H9 (cell line): ENCODE measurements around the gene KLHL4. TPM values are rescaled to one million over a fixed set of nuclear protein-coding genes. Genes with fewer than 3 reads are reported as not detected.

Source experiments
- DNase-seq: peaks from one replicate; pipeline ENCODE4 v3.0.0-alpha.2; 2017
- H2AFZ ChIP-seq: one replicate; pipeline ENCODE4 v1.6.1; 2013; ENCODE audit warnings: mild to moderate bottlenecking, low read length, control low read depth, moderate library complexity
- H2AK5ac ChIP-seq: 2 replicates; pipeline ENCODE4 v1.6.1; 2013; ENCODE audit warnings: low read length, control low read depth, mixed read lengths; ENCODE audit not compliant: insufficient read length
- H2BK120ac ChIP-seq: one replicate; pipeline ENCODE4 v1.6.1; 2013; ENCODE audit warnings: low read depth, mild to moderate bottlenecking, low read length, control low read depth, inconsistent platforms; ENCODE audit not compliant: poor library complexity, severe bottlenecking
- H2BK12ac ChIP-seq: 2 replicates; pipeline ENCODE4 v1.6.1; 2013; ENCODE audit warnings: low read length, control low read depth, mixed read lengths, low read depth; ENCODE audit not compliant: insufficient read length
- H2BK15ac ChIP-seq: 2 replicates; pipeline ENCODE4 v1.6.1; 2013; ENCODE audit warnings: low read depth, low read length, control low read depth
- H2BK20ac ChIP-seq: one replicate; pipeline ENCODE4 v1.6.1; 2013; ENCODE audit warnings: low read depth, mild to moderate bottlenecking, low read length, control low read depth, inconsistent platforms; ENCODE audit not compliant: poor library complexity, severe bottlenecking
- H2BK5ac ChIP-seq: 2 replicates; pipeline ENCODE4 v1.6.1; 2013; ENCODE audit warnings: low read length, control low read depth, mixed read lengths; ENCODE audit not compliant: insufficient read length
- H3K14ac ChIP-seq: 2 replicates; pipeline ENCODE4 v1.6.1; 2013; ENCODE audit warnings: low read length, control low read depth; ENCODE audit not compliant: insufficient read depth
- H3K18ac ChIP-seq: 2 replicates; pipeline ENCODE4 v1.6.1; 2013; ENCODE audit warnings: low read depth, mild to moderate bottlenecking, mixed read lengths, low read length, control low read depth; ENCODE audit not compliant: insufficient read length
- H3K23ac ChIP-seq: 2 replicates; pipeline ENCODE4 v1.6.1; 2013; ENCODE audit warnings: low read length, control low read depth, mixed read lengths, low read depth; ENCODE audit not compliant: insufficient read length
- H3K23me2 ChIP-seq: 2 replicates; pipeline ENCODE4 v1.6.1; 2013; ENCODE audit warnings: low read depth, mild to moderate bottlenecking, mixed read lengths, low read length, control low read depth; ENCODE audit not compliant: insufficient read length, poor library complexity, severe bottlenecking
- H3K27ac ChIP-seq: 2 replicates; pipeline ENCODE4 v1.5.1; 2013; ENCODE audit warnings: low read length, control low read depth, mixed read lengths, low read depth; ENCODE audit not compliant: insufficient read length
- H3K27me3 ChIP-seq: 2 replicates; pipeline ENCODE4 v1.6.1; 2013; ENCODE audit warnings: low read length, control low read depth, inconsistent platforms; ENCODE audit not compliant: insufficient read depth
- H3K4ac ChIP-seq: 2 replicates; pipeline ENCODE4 v1.6.1; 2013; ENCODE audit warnings: low read depth, mild to moderate bottlenecking, control low read depth, inconsistent platforms, low read length, moderate library complexity
- H3K4me1 ChIP-seq: 2 replicates; pipeline ENCODE4 v1.6.1; 2013; ENCODE audit warnings: low read length, control low read depth, inconsistent platforms; ENCODE audit not compliant: insufficient read depth
- H3K4me2 ChIP-seq: 2 replicates; pipeline ENCODE4 v1.6.1; 2013; ENCODE audit warnings: low read length, control low read depth, mixed read lengths; ENCODE audit not compliant: insufficient read length, insufficient read depth
- H3K56ac ChIP-seq: 2 replicates; pipeline ENCODE4 v1.6.1; 2013; ENCODE audit warnings: low read depth, mild to moderate bottlenecking, mixed read lengths, low read length, control low read depth; ENCODE audit not compliant: insufficient read length
- H3K79me1 ChIP-seq: 2 replicates; pipeline ENCODE4 v1.6.1; 2013; ENCODE audit warnings: low read depth, mild to moderate bottlenecking, moderate library complexity, low read length, control low read depth, inconsistent platforms; ENCODE audit not compliant: insufficient read depth, poor library complexity, severe bottlenecking
- H3K79me2 ChIP-seq: 2 replicates; pipeline ENCODE4 v1.6.1; 2013; ENCODE audit warnings: low read length, control low read depth, inconsistent platforms; ENCODE audit not compliant: insufficient read depth
- H3K9ac ChIP-seq: 2 replicates; pipeline ENCODE4 v1.6.1; 2013; ENCODE audit warnings: low read length, control low read depth, mixed read lengths; ENCODE audit not compliant: insufficient read length; ENCODE audit errors: extremely low read depth
- H3K9me3 ChIP-seq: one replicate; pipeline ENCODE4 v1.6.1; 2013; ENCODE audit warnings: low read depth, low read length, inconsistent platforms; ENCODE audit not compliant: control insufficient read depth
- H3T11ph ChIP-seq: one replicate; pipeline ENCODE4 v1.6.1; 2013; ENCODE audit warnings: mild to moderate bottlenecking, low read length, control low read depth, inconsistent platforms
- H4K20me1 ChIP-seq: one replicate; pipeline ENCODE4 v1.6.1; 2013; ENCODE audit not compliant: control insufficient read depth, insufficient read length, insufficient read depth
- H4K5ac ChIP-seq: 2 replicates; pipeline ENCODE4 v1.6.1; 2013; ENCODE audit warnings: low read depth, mild to moderate bottlenecking, mixed read lengths, low read length, control low read depth; ENCODE audit not compliant: insufficient read length
- H4K8ac ChIP-seq: replicated peaks from 2 replicates; pipeline ENCODE4 v1.6.1; 2013; ENCODE audit warnings: low read length, control low read depth, mixed read lengths, low read depth; ENCODE audit not compliant: insufficient read length
- H4K91ac ChIP-seq: 2 replicates; pipeline ENCODE4 v1.6.1; 2013; ENCODE audit warnings: low read depth, mild to moderate bottlenecking, moderate library complexity, mixed read lengths, low read length, control low read depth; ENCODE audit not compliant: insufficient read length
- H3K27ac Mint-ChIP-seq, 3 experiments: 2 replicates in 2 of 3; 3 replicates in 1 of 3; pipeline ENCODE4 v1.8.0; 2020 to 2021; ENCODE audit warnings: mixed read lengths in 3 of 3, mild to moderate bottlenecking in 1 of 3, moderate library complexity in 1 of 3
- H3K27me3 Mint-ChIP-seq: 2 replicates; pipeline ENCODE4 v1.8.0; 2021; ENCODE audit warnings: low read depth, mild to moderate bottlenecking, moderate library complexity, mixed read lengths
- H3K36me3 Mint-ChIP-seq, 3 experiments: 2 replicates in 2 of 3; 3 replicates in 1 of 3; pipeline ENCODE4 v1.8.0; 2020 to 2021; ENCODE audit warnings: low read depth in 3 of 3, mixed read lengths in 3 of 3; ENCODE audit not compliant: insufficient read depth in 1 of 3
- H3K4me1 Mint-ChIP-seq, 2 experiments: 2 replicates each; pipeline ENCODE4 v1.8.0; 2020; ENCODE audit warnings: mixed read lengths in 2 of 2
- H3K4me3 Mint-ChIP-seq, 2 experiments: 2 replicates in 1 of 2; 3 replicates in 1 of 2; pipeline ENCODE4 v1.8.0; 2020 to 2021; ENCODE audit warnings: mild to moderate bottlenecking in 2 of 2, mixed read lengths in 2 of 2, moderate library complexity in 1 of 2
- H3K9me3 Mint-ChIP-seq, 2 experiments: 2 replicates in 1 of 2; 3 replicates in 1 of 2; pipeline ENCODE4 v1.8.0; 2020; ENCODE audit warnings: mild to moderate bottlenecking in 2 of 2, mixed read lengths in 2 of 2, moderate library complexity in 1 of 2
- CTCF ChIP-seq: fragments of 200-600 bp; sonication (generic); conservative IDR thresholded peaks from 3 replicates; pipeline ENCODE4 v1.8.0; 2021; ENCODE audit warnings: antibody characterized with exemption, mild to moderate bottlenecking
- WGBS: extraction: QIAGEN DNeasy Blood & Tissue Kit; methylation state at CpG from one replicate; pipeline ENCODE4 v1.1.7; 2013; ENCODE audit warnings: missing lambda C conversion rate, low lambda C conversion rate, mixed read lengths; ENCODE audit not compliant: insufficient read length; ENCODE audit errors: extremely low coverage; 5-methylcytosine and 5-hydroxymethylcytosine counted together
- total RNA-seq: library from RNA; stranded (reverse); gene quantifications from 2 replicates; pipeline ENCODE4 v1.2.1, GENCODE V29; 2021

Gene KLHL4
- total RNA-seq, 1 experiment from 2014 or later = 22.3 TPM

- H3K4me2 ChIP-seq = no peak overlapping the region
- no peak for DNase-seq
- H3K9ac ChIP-seq = no peak overlapping the region
- H2BK20ac ChIP-seq = no peak overlapping the region
- H3K79me2 ChIP-seq = no peaks in the 10 kb centered on the region
- no peak overlapping the region for H3K56ac ChIP-seq
- TF ChIP-seq CTCF = no peak
- no peak overlapping the region for H2BK5ac ChIP-seq
- no peaks in the 10 kb centered on the region for H3K79me1 ChIP-seq
- H2BK15ac ChIP-seq = no peak overlapping the region
- H2AK5ac ChIP-seq = no peak overlapping the region
- no peak overlapping the region for H4K5ac ChIP-seq
- H3K9me3 ChIP-seq = no peaks in the 10 kb centered on the region
- H3K23me2 ChIP-seq = no peaks in the 10 kb centered on the region
- H3K27ac ChIP-seq = no peak overlapping the region
- no peak overlapping the region for H3K23ac ChIP-seq
- H2BK12ac ChIP-seq = no peak overlapping the region
- H3K4ac ChIP-seq = no peak overlapping the region
- H2AFZ ChIP-seq = no peak overlapping the region
- H4K91ac ChIP-seq = no peak overlapping the region
- no peaks in the 10 kb centered on the region for H3K9me3 Mint-ChIP-seq
- H4K20me1 ChIP-seq = no peaks in the 10 kb centered on the region
- no peak overlapping the region for H3K18ac ChIP-seq
- no peaks in the 10 kb centered on the region for H3K4me1 ChIP-seq
- no CpG with 5 or more reads among the region's 2 CpGs for WGBS
- H3K36me3 Mint-ChIP-seq = no peaks in the 10 kb centered on the region
- no peak overlapping the region for H3K14ac ChIP-seq
- H4K8ac ChIP-seq = no peak overlapping the region
- H3K27me3 ChIP-seq = no peaks in the 10 kb centered on the region
- no peak overlapping the region for H2BK120ac ChIP-seq
- no peaks in the 10 kb centered on the region for H3K27me3 Mint-ChIP-seq
- no peak overlapping the region for H3K27ac Mint-ChIP-seq
- H3K4me3 Mint-ChIP-seq = no peak overlapping the region
- peaks cover 2% of the 10 kb centered on the region in 2 experiments; a peak in 1 of 4 replicates for H3K4me1 Mint-ChIP-seq
- H3T11ph ChIP-seq = no peak overlapping the region
Measured at GRCh38 chrX:87489071-87489470, 28.5 kb upstream of the KLHL4 start.
